Ovary (tissue), 3 donors: ENCODE measurements around the gene ITGA2.

ENCODE experiments used
- POLR2A ChIP-seq: fragments of 450-650 bp; IDR thresholded peaks from one replicate; pipeline ENCODE4 v1.6.1; 2017; ENCODE audit warnings: antibody characterized with exemption, mild to moderate bottlenecking, moderate library complexity
- TF ChIP-seq, protein P1 (sequence below), 3 donors: fragments of 450-650 bp in 2 of 3; fragments of 200-600 bp in 1 of 3; IDR thresholded peaks; one replicate each; pipeline versions ENCODE4 v1.5.1 to v1.8.0; 2016 to 2022; ENCODE audit warnings: antibody characterized with exemption in 3 of 3, mild to moderate bottlenecking in 1 of 3
- donor health status: DM: no; HTN: no; CAD: no.

DNA sequence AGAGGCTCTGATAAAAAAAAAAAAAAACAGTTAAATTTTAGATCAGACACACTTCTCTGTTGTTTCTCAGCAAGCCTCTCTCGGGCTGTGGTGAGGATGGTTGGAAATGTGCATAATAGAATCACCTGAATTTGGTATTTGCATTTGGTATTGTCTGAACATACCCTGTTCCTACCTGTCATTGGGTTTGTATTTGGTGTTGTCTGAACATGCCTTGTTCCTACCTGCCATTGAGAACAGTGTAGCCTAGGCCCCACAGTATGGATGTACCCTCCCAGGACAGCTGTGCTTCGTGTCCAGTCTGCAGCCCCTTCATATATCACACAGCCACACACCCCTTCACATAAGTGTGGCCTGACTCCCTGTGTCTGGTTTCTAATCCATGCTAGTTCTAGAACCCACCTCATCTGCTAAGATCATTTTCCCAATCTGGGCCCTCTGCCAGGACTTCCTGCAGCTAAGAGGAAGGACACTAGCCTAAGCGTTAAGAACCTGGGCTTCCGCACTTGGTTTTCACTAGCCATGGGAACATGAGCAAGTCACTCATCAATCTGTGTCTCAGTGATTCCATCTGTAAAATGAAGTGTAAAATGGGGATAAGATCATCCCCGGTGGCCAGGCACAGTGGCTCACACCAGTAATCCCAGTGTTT lies 49.2 kb downstream of the ITGA2 start:
- TF ChIP-seq, protein P1, sequence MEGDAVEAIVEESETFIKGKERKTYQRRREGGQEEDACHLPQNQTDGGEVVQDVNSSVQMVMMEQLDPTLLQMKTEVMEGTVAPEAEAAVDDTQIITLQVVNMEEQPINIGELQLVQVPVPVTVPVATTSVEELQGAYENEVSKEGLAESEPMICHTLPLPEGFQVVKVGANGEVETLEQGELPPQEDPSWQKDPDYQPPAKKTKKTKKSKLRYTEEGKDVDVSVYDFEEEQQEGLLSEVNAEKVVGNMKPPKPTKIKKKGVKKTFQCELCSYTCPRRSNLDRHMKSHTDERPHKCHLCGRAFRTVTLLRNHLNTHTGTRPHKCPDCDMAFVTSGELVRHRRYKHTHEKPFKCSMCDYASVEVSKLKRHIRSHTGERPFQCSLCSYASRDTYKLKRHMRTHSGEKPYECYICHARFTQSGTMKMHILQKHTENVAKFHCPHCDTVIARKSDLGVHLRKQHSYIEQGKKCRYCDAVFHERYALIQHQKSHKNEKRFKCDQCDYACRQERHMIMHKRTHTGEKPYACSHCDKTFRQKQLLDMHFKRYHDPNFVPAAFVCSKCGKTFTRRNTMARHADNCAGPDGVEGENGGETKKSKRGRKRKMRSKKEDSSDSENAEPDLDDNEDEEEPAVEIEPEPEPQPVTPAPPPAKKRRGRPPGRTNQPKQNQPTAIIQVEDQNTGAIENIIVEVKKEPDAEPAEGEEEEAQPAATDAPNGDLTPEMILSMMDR (IDR thresholded peaks at IDR 0.05): no peak
- TF ChIP-seq POLR2A: no peak
